ENCODE data around the gene NHSL1. TPM values are rescaled to one million over a fixed set of nuclear protein-coding genes. Genes with fewer than 3 reads are reported as not detected.

Gene NHSL1
- total RNA-seq, 1 donor: 6.9 TPM

GRCh38 chr6:138434096-138434495, 65.2 kb downstream of the NHSL1 start:
- no peaks in the 10 kb centered on the region for H4K20me1 ChIP-seq (ENCODE audit: insufficient read depth, low read length)
- H3K4me3 ChIP-seq (ENCODE audit: insufficient read depth, low read length): no peak overlapping the region
- peaks cover 9% of the 10 kb centered on the region for H3K4me1 ChIP-seq (ENCODE audit: insufficient read depth, low read length)
- no peak overlapping the region for H3K4me2 ChIP-seq (ENCODE audit: insufficient read depth, low read length)
- H2AFZ ChIP-seq (ENCODE audit: low read length): no peak overlapping the region
- H3K36me3 ChIP-seq (ENCODE audit: insufficient read depth, low read length): no peaks in the 10 kb centered on the region
- H3K9me3 ChIP-seq (ENCODE audit: low read depth, low read length): no peaks in the 10 kb centered on the region
- no peak for DNase-seq (ENCODE audit: insufficient read length, low spot score, missing footprints)
- no peak for TF ChIP-seq CTCF (IDR thresholded peaks at IDR 0.05; ENCODE audit: extremely low read depth, low read depth, low read length)
- no peaks in the 10 kb centered on the region for H3K27me3 ChIP-seq (ENCODE audit: insufficient read depth, low read length)
- no peaks in the 10 kb centered on the region for H3K79me2 ChIP-seq (ENCODE audit: insufficient read depth, low read length)
- H3K27ac ChIP-seq (ENCODE audit: low read depth, low read length): no peak overlapping the region

- Histone ChIP-seq H3K27me3 (ENCODE audit: insufficient read depth, low read length) (no peaks in the 10 kb centered on the region), H3K9me3 (ENCODE audit: low read depth, low read length) (no peaks in the 10 kb centered on the region), H3K27ac (ENCODE audit: low read depth, low read length) (no peak overlapping the region), H4K20me1 (ENCODE audit: insufficient read depth, low read length) (no peaks in the 10 kb centered on the region), H3K4me3 (ENCODE audit: insufficient read depth, low read length) (no peak overlapping the region), H3K36me3 (ENCODE audit: insufficient read depth, low read length) (no peaks in the 10 kb centered on the region), H3K4me2 (ENCODE audit: insufficient read depth, low read length) (no peak overlapping the region), H2AFZ (ENCODE audit: low read length) (no peak overlapping the region), H3K79me2 (ENCODE audit: insufficient read depth, low read length) (no peaks in the 10 kb centered on the region), H3K4me1 (ENCODE audit: insufficient read depth, low read length) (peaks cover 9% of the 10 kb centered on the region)
- DNase-seq (ENCODE audit: insufficient read length, low spot score, missing footprints): no peak
- no peak for TF ChIP-seq CTCF (IDR thresholded peaks at IDR 0.05; ENCODE audit: extremely low read depth, low read depth, low read length)
These were observed 67.3 kb downstream of the NHSL1 start for GRCh38 chr6:138432063-138432356.

GRCh38 chr6:138431256-138432062, 67.8 kb downstream of the NHSL1 start:
- no peak overlapping the region for H3K4me3 ChIP-seq (ENCODE audit: insufficient read depth, low read length)
- DNase-seq (ENCODE audit: insufficient read length, low spot score, missing footprints): peak; percentile 82
- H3K79me2 ChIP-seq (ENCODE audit: insufficient read depth, low read length): no peaks in the 10 kb centered on the region
- no peaks in the 10 kb centered on the region for H3K27me3 ChIP-seq (ENCODE audit: insufficient read depth, low read length)
- TF ChIP-seq CTCF (IDR thresholded peaks at IDR 0.05; ENCODE audit: extremely low read depth, low read depth, low read length): no peak
- no peak overlapping the region for H3K4me2 ChIP-seq (ENCODE audit: insufficient read depth, low read length)
- H3K9me3 ChIP-seq (ENCODE audit: low read depth, low read length): no peaks in the 10 kb centered on the region
- H3K36me3 ChIP-seq (ENCODE audit: insufficient read depth, low read length): no peaks in the 10 kb centered on the region
- no peak overlapping the region for H2AFZ ChIP-seq (ENCODE audit: low read length)
- H4K20me1 ChIP-seq (ENCODE audit: insufficient read depth, low read length): no peaks in the 10 kb centered on the region
- H3K27ac ChIP-seq (ENCODE audit: low read depth, low read length): no peak overlapping the region
- peaks cover 9% of the 10 kb centered on the region for H3K4me1 ChIP-seq (ENCODE audit: insufficient read depth, low read length)

- Histone ChIP-seq H3K27ac (ENCODE audit: low read depth, low read length) (no peak overlapping the region), H3K9me3 (ENCODE audit: low read depth, low read length) (no peaks in the 10 kb centered on the region), H3K79me2 (ENCODE audit: insufficient read depth, low read length) (no peaks in the 10 kb centered on the region), H3K4me2 (ENCODE audit: insufficient read depth, low read length) (no peak overlapping the region), H3K4me3 (ENCODE audit: insufficient read depth, low read length) (no peak overlapping the region), H4K20me1 (ENCODE audit: insufficient read depth, low read length) (no peaks in the 10 kb centered on the region), H3K36me3 (ENCODE audit: insufficient read depth, low read length) (no peaks in the 10 kb centered on the region), H3K27me3 (ENCODE audit: insufficient read depth, low read length) (no peaks in the 10 kb centered on the region), H3K4me1 (ENCODE audit: insufficient read depth, low read length) (peaks cover 9% of the 10 kb centered on the region), H2AFZ (ENCODE audit: low read length) (no peak overlapping the region)
- DNase-seq (ENCODE audit: insufficient read length, low spot score, missing footprints): no peak
- TF ChIP-seq CTCF (IDR thresholded peaks at IDR 0.05; ENCODE audit: extremely low read depth, low read depth, low read length): no peak
These were observed 68.7 kb downstream of the NHSL1 start for GRCh38 chr6:138430361-138431145.

All from osteoblast (primary cell).